ENCODE results near the gene B4GALT2.

Gene B4GALT2

GRCh38 chr1:44021156-44021555 is 42.1 kb downstream of the B4GALT2 start:
- no peak for TF ChIP-seq SUZ12 (IDR thresholded peaks at IDR 0.05; ENCODE audit: extremely low read depth, insufficient read depth, insufficient read length)
- TF ChIP-seq ZNF274 (IDR thresholded peaks at IDR 0.05; ENCODE audit: low read depth, low read length) = no peak
- TF ChIP-seq YY1 (IDR thresholded peaks at IDR 0.05; ENCODE audit: insufficient read depth, insufficient read length) = no peak
- no peak overlapping the region for H3K9ac ChIP-seq (ENCODE audit: insufficient read length, low read depth)
- H3K4me1 ChIP-seq (ENCODE audit: insufficient read depth, insufficient read length) = peaks cover 13% of the 10 kb centered on the region
- H3K4me3 ChIP-seq (ENCODE audit: insufficient read length, low read depth) = no peak overlapping the region
- H3K9me3 ChIP-seq (ENCODE audit: insufficient read depth, low read length) = no peaks in the 10 kb centered on the region
- DNase-seq (ENCODE audit: low read depth, low spot score) = no peak
- peaks cover 48% of the 10 kb centered on the region for H3K36me3 ChIP-seq (ENCODE audit: insufficient read depth, insufficient read length, low read length)
- H3K27me3 ChIP-seq (ENCODE audit: insufficient read depth, insufficient read length) = no peaks in the 10 kb centered on the region

- H3K9ac ChIP-seq (ENCODE audit: insufficient read length, low read depth) = no peak overlapping the region
- no peaks in the 10 kb centered on the region for H3K27me3 ChIP-seq (ENCODE audit: insufficient read depth, insufficient read length)
- H3K4me1 ChIP-seq (ENCODE audit: insufficient read depth, insufficient read length) = peaks cover 13% of the 10 kb centered on the region
- TF ChIP-seq SUZ12 (IDR thresholded peaks at IDR 0.05; ENCODE audit: extremely low read depth, insufficient read depth, insufficient read length) = no peak
- H3K9me3 ChIP-seq (ENCODE audit: insufficient read depth, low read length) = no peaks in the 10 kb centered on the region
- H3K4me3 ChIP-seq (ENCODE audit: insufficient read length, low read depth) = no peak overlapping the region
- DNase-seq (ENCODE audit: low read depth, low spot score) = no peak
- H3K36me3 ChIP-seq (ENCODE audit: insufficient read depth, insufficient read length, low read length) = peaks cover 46% of the 10 kb centered on the region
Observed at GRCh38 chr1:44021581-44022321, 42.7 kb downstream of the B4GALT2 start.

DNA sequence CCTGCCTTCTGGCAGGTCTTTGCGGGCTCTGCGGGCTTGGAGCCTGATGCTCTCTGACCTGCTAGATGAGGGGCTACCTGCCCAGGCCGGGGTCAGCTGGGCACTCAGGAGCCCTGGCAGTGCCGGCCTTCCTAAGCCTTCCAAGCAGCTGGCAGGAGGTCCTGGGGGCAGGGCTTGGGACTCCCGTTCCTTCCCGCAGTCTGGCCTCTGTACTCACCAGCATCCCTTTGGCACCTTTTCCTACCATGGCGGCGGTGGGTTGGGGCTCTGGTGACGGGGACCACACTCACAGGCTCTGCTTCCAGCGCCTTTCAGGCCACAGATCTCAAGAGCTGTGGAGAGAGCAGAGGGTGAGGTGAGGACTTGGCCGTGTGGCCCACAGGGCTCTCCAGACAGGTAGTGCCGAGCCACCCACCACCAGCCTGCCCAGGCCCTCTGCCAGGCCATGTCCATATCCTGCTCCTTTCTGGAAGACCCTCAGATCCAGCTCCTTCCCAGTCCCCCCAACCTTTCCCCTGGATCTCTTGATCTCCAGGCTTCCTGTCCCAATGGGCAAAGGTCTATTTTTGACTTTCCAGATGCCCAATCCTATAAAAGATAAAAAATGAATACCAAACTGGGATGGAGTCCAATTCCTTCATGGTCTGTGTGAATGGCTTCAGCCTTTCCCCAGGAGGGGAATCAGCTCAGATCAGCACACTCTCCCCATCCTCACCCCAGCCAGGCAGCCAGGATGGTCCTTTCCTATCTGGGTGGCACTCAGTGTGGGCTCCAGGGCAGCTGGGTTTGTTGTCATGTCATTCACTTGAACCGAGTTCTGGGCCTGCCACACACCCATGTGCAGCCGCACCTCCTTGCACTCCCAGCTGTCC is 45.3 kb downstream of the B4GALT2 start:
- H3K9me3 ChIP-seq (ENCODE audit: insufficient read depth, low read length) = no peaks in the 10 kb centered on the region
- H3K9ac ChIP-seq (ENCODE audit: insufficient read length, low read depth) = no peak overlapping the region

GRCh38 chr1:44024903-44025525 is 46.0 kb downstream of the B4GALT2 start:
- Histone ChIP-seq H3K4me1 (ENCODE audit: insufficient read depth, insufficient read length) (peaks cover 15% of the 10 kb centered on the region), H3K36me3 (ENCODE audit: insufficient read depth, insufficient read length, low read length) (peaks cover 37% of the 10 kb centered on the region), H3K4me3 (ENCODE audit: insufficient read length, low read depth) (no peak overlapping the region), H3K27me3 (ENCODE audit: insufficient read depth, insufficient read length) (peaks cover 11% of the 10 kb centered on the region), H3K9ac (ENCODE audit: insufficient read length, low read depth) (no peak overlapping the region), H3K9me3 (ENCODE audit: insufficient read depth, low read length) (no peaks in the 10 kb centered on the region)
- no peak for TF ChIP-seq ZNF274 (IDR thresholded peaks at IDR 0.05; ENCODE audit: low read depth, low read length)
- no peak for TF ChIP-seq SUZ12 (IDR thresholded peaks at IDR 0.05; ENCODE audit: extremely low read depth, insufficient read depth, insufficient read length)
- no peak for TF ChIP-seq YY1 (IDR thresholded peaks at IDR 0.05; ENCODE audit: insufficient read depth, insufficient read length)
- no peak for DNase-seq (ENCODE audit: low read depth, low spot score)

More for the DNA sequence above, 45.3 kb downstream of the B4GALT2 start:
- Histone ChIP-seq H3K27me3 (ENCODE audit: insufficient read depth, insufficient read length) (peaks cover 8% of the 10 kb centered on the region), H3K4me1 (ENCODE audit: insufficient read depth, insufficient read length) (peaks cover 17% of the 10 kb centered on the region), H3K36me3 (ENCODE audit: insufficient read depth, insufficient read length, low read length) (peaks cover 42% of the 10 kb centered on the region), H3K4me3 (ENCODE audit: insufficient read length, low read depth) (no peak overlapping the region)
- DNase-seq (ENCODE audit: low read depth, low spot score) = no peak
- TF ChIP-seq ZNF274 (IDR thresholded peaks at IDR 0.05; ENCODE audit: low read depth, low read length) = no peak
- no peak for TF ChIP-seq SUZ12 (IDR thresholded peaks at IDR 0.05; ENCODE audit: extremely low read depth, insufficient read depth, insufficient read length)
- TF ChIP-seq YY1 (IDR thresholded peaks at IDR 0.05; ENCODE audit: insufficient read depth, insufficient read length) = no peak

- H3K9ac ChIP-seq (ENCODE audit: insufficient read length, low read depth) = no peak overlapping the region
Observed at GRCh38 chr1:44025816-44026215, 46.8 kb downstream of the B4GALT2 start.

GRCh38 chr1:44027320-44027719 is 48.3 kb downstream of the B4GALT2 start:
- TF ChIP-seq SUZ12 (IDR thresholded peaks at IDR 0.05; ENCODE audit: extremely low read depth, insufficient read depth, insufficient read length) = no peak
- TF ChIP-seq ZNF274 (IDR thresholded peaks at IDR 0.05; ENCODE audit: low read depth, low read length) = no peak
- TF ChIP-seq YY1 (IDR thresholded peaks at IDR 0.05; ENCODE audit: insufficient read depth, insufficient read length) = no peak
- Histone ChIP-seq H3K27me3 (ENCODE audit: insufficient read depth, insufficient read length) (peaks cover 11% of the 10 kb centered on the region), H3K36me3 (ENCODE audit: insufficient read depth, insufficient read length, low read length) (peaks cover 17% of the 10 kb centered on the region), H3K9me3 (ENCODE audit: insufficient read depth, low read length) (no peaks in the 10 kb centered on the region), H3K4me1 (ENCODE audit: insufficient read depth, insufficient read length) (peaks cover 19% of the 10 kb centered on the region), H3K9ac (ENCODE audit: insufficient read length, low read depth) (no peak overlapping the region), H3K4me3 (ENCODE audit: insufficient read length, low read depth) (no peak overlapping the region)
- no peak for DNase-seq (ENCODE audit: low read depth, low spot score)

More at GRCh38 chr1:44025816-44026215, 46.8 kb downstream of the B4GALT2 start:
- Histone ChIP-seq H3K27me3 (ENCODE audit: insufficient read depth, insufficient read length) (peaks cover 11% of the 10 kb centered on the region), H3K36me3 (ENCODE audit: insufficient read depth, insufficient read length, low read length) (peaks cover 29% of the 10 kb centered on the region), H3K4me1 (ENCODE audit: insufficient read depth, insufficient read length) (peaks cover 15% of the 10 kb centered on the region), H3K9me3 (ENCODE audit: insufficient read depth, low read length) (no peaks in the 10 kb centered on the region), H3K4me3 (ENCODE audit: insufficient read length, low read depth) (no peak overlapping the region)
- no peak for DNase-seq (ENCODE audit: low read depth, low spot score)
- TF ChIP-seq ZNF274 (IDR thresholded peaks at IDR 0.05; ENCODE audit: low read depth, low read length) (no peak), YY1 (IDR thresholded peaks at IDR 0.05; ENCODE audit: insufficient read depth, insufficient read length) (no peak), SUZ12 (IDR thresholded peaks at IDR 0.05; ENCODE audit: extremely low read depth, insufficient read depth, insufficient read length) (no peak)

Measured in NT2/D1 (cell line).